K562 (cell line): ENCODE measurements around the gene RBM18. TPM values are rescaled to one million over a fixed set of nuclear protein-coding genes. Genes with fewer than 3 reads are reported as not detected.
A peak's percentile ranks its signal among the peaks of the same experiment; 100 is the strongest.

Source experiments
- ARHGAP35 ChIP-seq: fragments of 450-650 bp; IDR thresholded peaks from 2 replicates; pipeline ENCODE4 v1.6.1; 2018; ENCODE audit not compliant: partially characterized antibody
- ASH1L ChIP-seq: fragments of 450-650 bp; IDR thresholded peaks from 2 replicates; pipeline ENCODE4 v1.6.1; 2018; ENCODE audit warnings: borderline replicate concordance, mild to moderate bottlenecking, low read depth; ENCODE audit not compliant: partially characterized antibody
- ELF4 ChIP-seq: fragments of 450-650 bp; formaldehyde crosslinking; IDR thresholded peaks from 2 replicates; pipeline ENCODE4 v1.4.0; 2022; ENCODE audit warnings: missing genetic modification characterization
- GABPA ChIP-seq: fragments of 200-800 bp; sonication (Bioruptor generic); conservative IDR thresholded peaks from 2 replicates; pipeline ENCODE4 v1.6.1; 2016; ENCODE audit warnings: low read depth, missing genetic modification characterization, missing compliant biosample characterization
- HDAC2 ChIP-seq: fragments of 450-650 bp; IDR thresholded peaks from 2 replicates; pipeline ENCODE4 v1.6.1; 2016; ENCODE audit warnings: mild to moderate bottlenecking
- KAT8 ChIP-seq: fragments of 450-650 bp; IDR thresholded peaks from 2 replicates; pipeline ENCODE4 v1.6.1; 2016; ENCODE audit warnings: low read depth, mild to moderate bottlenecking
- MCM2 ChIP-seq: fragments of 450-650 bp; IDR thresholded peaks from 2 replicates; pipeline ENCODE4 v1.6.1; 2017; ENCODE audit warnings: low read depth, mild to moderate bottlenecking
- ZKSCAN8 ChIP-seq: fragments of 200-800 bp; sonication (Bioruptor generic); IDR thresholded peaks from 2 replicates; pipeline ENCODE4 v1.6.1; 2016; ENCODE audit warnings: missing genetic modification characterization, missing compliant biosample characterization
- polyA plus RNA-seq, 8 experiments: library from polyadenylated mRNA; depleted of rRNA in 4 of 8; stranded (reverse) in 5 of 8; unstranded in 3 of 8; fragments of >200 nt; fragmentation: Nextera tagmentation in 2 of 8; fragmentation: Illumina TruSeq in 1 of 8; extraction: Ambion mirVana in 2 of 8; extraction: Trizol in 1 of 8; gene quantifications; 2 replicates each; pipeline versions ENCODE4 v1.2.1 to v1.2.3, GENCODE V29; 2011 to 2014; ENCODE audit warnings: inconsistent platforms in 1 of 8, missing spikeins in 1 of 8
- total RNA-seq, 7 experiments: library from RNA; depleted of rRNA in 6 of 7; stranded (reverse); fragments of >200 nt in 6 of 7; fragmentation: Illumina TruSeq in 2 of 7; extraction: Trizol in 2 of 7; gene quantifications; 2 replicates each; pipeline versions ENCODE4 v1.2.1 to v1.2.3, GENCODE V29; 2011 to 2021; ENCODE audit warnings: low replicate concordance in 1 of 7
- TF ChIP-seq, protein P1 (sequence below): fragments of 250-450 bp; sonication (Bioruptor Pico); IDR thresholded peaks from 2 replicates; pipeline ENCODE4 v1.8.0; 2021; ENCODE audit warnings: moderate library complexity, mild to moderate bottlenecking, inconsistent platforms
- TF ChIP-seq, protein P2 (sequence below), 2 experiments: fragments of 450-650 bp; IDR thresholded peaks; 2 replicates each; pipeline ENCODE4 v1.6.1; 2016; ENCODE audit warnings: mild to moderate bottlenecking in 2 of 2, borderline replicate concordance in 1 of 2, low read depth in 1 of 2, moderate library complexity in 1 of 2
- TF ChIP-seq, protein P3 (sequence below): fragments of 250-450 bp; sonication (Bioruptor Pico); IDR thresholded peaks from 2 replicates; pipeline ENCODE4 v1.9.0; 2021; ENCODE audit warnings: mild to moderate bottlenecking
- TF ChIP-seq, protein P4 (sequence below), 2 experiments: fragments of 250-450 bp in 1 of 2; fragments of 450-650 bp in 1 of 2; sonication (Bioruptor Pico) in 1 of 2; IDR thresholded peaks; 2 replicates each; pipeline versions ENCODE4 v1.6.1 to v1.8.0; 2016 to 2021; ENCODE audit warnings: mild to moderate bottlenecking in 2 of 2, moderate library complexity in 2 of 2, missing compliant biosample characterization in 1 of 2, missing genetic modification characterization in 1 of 2
- TF ChIP-seq, protein P5 (sequence below): fragments of 450-650 bp; conservative IDR thresholded peaks from 2 replicates; pipeline ENCODE4 v1.6.1; 2016; ENCODE audit warnings: missing genetic modification characterization, low read depth, mild to moderate bottlenecking, control low read depth, missing compliant biosample characterization

RBM18 gene
- total and polyA plus RNA-seq, 9 of the 15 experiments (the other 6 are each of a cell fraction or from before 2014, with no cell fraction given), result 7.9 to 86.3 (median 34.0) TPM

DNA sequence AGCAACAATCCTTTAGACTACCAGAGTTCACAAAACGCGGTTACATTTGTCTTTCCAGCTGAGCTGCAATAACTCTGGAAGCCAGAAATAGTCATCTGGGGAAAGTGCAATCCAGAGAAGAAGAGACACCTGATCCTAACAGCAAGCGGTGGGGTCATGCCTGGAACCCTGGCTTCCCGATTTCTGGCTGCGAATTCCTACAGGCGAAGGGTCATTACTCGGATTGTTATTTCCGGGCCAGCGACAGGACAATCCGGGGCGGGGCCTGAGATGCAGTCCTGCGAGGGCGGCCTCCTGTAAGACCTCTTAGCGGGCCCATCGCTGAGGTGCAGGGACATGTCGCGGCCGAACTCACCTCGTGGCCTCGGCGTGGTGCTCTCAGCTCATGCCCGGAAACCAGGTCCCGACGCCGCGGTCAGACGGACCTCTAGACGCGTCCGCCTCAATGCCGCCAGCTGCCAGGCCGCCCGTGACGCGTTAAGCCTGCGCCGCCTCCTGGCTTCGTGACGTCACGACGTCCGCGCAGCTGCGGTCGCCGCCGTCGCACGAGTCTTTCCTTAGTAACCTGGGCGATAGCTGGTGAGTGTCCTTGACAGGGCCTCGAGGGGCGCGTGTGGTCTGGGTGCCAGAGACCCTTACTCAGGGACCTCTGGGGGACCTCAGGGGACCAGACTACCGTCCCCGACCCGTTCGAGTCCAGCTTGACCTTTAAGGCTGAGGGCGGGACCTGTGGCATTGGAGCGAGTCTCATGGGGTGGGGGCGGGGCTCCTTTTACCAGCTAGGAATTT lies at the start of gene RBM18, which contains the start of gene MRRF (continued):
- TF ChIP-seq, protein P1, sequence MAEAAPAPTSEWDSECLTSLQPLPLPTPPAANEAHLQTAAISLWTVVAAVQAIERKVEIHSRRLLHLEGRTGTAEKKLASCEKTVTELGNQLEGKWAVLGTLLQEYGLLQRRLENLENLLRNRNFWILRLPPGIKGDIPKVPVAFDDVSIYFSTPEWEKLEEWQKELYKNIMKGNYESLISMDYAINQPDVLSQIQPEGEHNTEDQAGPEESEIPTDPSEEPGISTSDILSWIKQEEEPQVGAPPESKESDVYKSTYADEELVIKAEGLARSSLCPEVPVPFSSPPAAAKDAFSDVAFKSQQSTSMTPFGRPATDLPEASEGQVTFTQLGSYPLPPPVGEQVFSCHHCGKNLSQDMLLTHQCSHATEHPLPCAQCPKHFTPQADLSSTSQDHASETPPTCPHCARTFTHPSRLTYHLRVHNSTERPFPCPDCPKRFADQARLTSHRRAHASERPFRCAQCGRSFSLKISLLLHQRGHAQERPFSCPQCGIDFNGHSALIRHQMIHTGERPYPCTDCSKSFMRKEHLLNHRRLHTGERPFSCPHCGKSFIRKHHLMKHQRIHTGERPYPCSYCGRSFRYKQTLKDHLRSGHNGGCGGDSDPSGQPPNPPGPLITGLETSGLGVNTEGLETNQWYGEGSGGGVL (CRISPR knock-in tag), result no peak
- peak; percentile 68 for TF ChIP-seq GABPA (tag)
- TF ChIP-seq ASH1L, result peak; percentile 36
- TF ChIP-seq, protein P2, sequence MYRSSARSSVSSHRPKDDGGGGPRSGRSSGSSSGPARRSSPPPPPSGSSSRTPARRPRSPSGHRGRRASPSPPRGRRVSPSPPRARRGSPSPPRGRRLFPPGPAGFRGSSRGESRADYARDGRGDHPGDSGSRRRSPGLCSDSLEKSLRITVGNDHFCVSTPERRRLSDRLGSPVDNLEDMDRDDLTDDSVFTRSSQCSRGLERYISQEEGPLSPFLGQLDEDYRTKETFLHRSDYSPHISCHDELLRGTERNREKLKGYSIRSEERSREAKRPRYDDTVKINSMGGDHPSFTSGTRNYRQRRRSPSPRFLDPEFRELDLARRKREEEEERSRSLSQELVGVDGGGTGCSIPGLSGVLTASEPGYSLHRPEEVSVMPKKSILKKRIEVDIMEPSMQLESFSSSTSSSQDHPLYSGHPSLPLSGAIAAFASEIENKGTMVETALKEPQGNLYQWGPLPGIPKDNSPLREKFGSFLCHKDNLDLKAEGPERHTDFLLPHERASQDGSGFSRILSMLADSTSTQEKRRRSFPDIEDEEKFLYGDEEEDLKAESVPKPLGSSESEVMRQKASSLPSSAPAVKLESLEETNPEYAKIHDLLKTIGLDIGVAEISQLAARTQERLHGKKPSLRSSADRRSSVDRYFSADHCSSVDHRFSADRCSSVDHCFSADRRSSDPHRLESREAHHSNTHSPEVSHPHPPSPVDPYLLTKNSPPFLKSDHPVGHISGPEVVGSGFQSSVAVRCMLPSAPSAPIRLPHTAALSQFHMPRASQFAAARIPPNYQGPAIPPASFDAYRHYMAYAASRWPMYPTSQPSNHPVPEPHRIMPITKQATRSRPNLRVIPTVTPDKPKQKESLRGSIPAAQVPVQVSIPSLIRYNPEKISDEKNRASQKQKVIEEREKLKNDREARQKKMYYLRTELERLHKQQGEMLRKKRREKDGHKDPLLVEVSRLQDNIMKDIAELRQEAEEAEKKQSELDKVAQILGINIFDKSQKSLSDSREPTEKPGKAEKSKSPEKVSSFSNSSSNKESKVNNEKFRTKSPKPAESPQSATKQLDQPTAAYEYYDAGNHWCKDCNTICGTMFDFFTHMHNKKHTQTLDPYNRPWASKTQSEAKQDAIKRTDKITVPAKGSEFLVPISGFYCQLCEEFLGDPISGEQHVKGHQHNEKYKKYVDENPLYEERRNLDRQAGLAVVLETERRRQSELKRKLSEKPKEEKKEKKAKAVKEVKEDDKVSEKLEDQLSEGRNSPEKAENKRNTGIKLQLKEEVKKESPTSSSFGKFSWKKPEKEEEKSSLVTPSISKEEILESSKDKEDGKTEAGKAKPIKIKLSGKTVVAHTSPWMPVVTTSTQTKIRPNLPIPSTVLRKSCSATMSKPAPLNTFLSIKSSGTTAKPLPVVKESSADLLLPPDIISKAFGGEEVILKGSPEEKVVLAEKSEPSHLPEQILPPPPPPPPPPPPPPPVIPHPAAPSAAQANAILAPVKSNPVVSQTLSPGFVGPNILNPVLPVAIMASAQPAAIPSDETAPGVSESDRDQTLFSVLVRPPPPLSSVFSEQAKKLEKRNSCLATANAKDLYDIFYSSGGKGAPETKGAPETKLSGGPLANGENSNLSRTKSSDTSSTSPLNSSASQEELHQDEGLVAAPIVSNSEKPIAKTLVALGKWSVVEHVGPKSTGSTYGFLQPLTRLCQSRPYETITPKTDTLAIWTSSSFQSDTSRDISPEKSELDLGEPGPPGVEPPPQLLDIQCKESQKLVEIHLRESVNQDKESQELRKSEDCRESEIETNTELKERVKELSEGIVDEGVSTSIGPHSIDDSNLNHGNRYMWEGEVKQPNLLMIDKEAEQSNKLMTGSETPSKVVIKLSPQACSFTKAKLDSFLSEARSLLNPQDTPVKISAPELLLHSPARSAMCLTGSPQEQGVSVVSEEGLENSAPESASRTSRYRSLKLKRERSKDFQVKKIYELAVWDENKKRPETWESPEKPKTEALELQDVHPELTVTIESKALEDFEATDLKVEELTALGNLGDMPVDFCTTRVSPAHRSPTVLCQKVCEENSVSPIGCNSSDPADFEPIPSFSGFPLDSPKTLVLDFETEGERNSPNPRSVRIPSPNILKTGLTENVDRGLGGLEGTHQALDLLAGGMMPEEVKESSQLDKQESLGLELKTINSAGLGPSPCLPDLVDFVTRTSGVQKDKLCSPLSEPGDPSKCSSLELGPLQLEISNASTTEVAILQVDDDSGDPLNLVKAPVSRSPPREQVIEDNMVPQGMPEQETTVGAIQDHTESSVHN (IDR thresholded peaks at IDR 0.05; ENCODE audit: borderline replicate concordance in 1 of 2, low read depth in 1 of 2), result no peak
- no peak for TF ChIP-seq ARHGAP35
- TF ChIP-seq, protein P3, sequence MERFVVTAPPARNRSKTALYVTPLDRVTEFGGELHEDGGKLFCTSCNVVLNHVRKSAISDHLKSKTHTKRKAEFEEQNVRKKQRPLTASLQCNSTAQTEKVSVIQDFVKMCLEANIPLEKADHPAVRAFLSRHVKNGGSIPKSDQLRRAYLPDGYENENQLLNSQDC (CRISPR knock-in tag), result no peak; the same call in 1 of the 2 replicates
- TF ChIP-seq HDAC2, result peak; percentile 65; the same call in 1 of the 2 replicates
- 0 out of 2 replicates have a peak, but pooled peaks have one; percentile 16 for TF ChIP-seq ELF4 (CRISPR knock-in tag)
- no peak for TF ChIP-seq ZKSCAN8 (CRISPR knock-in tag)
- no peak for TF ChIP-seq MCM2
- TF ChIP-seq, protein P4, sequence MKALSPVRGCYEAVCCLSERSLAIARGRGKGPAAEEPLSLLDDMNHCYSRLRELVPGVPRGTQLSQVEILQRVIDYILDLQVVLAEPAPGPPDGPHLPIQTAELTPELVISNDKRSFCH (CRISPR knock-in tag; IDR thresholded peaks at IDR 0.05), result no peak
- TF ChIP-seq, protein P4 (tag; IDR thresholded peaks at IDR 0.05), result peak; percentile 97
- no peak for TF ChIP-seq KAT8
- TF ChIP-seq, protein P5, sequence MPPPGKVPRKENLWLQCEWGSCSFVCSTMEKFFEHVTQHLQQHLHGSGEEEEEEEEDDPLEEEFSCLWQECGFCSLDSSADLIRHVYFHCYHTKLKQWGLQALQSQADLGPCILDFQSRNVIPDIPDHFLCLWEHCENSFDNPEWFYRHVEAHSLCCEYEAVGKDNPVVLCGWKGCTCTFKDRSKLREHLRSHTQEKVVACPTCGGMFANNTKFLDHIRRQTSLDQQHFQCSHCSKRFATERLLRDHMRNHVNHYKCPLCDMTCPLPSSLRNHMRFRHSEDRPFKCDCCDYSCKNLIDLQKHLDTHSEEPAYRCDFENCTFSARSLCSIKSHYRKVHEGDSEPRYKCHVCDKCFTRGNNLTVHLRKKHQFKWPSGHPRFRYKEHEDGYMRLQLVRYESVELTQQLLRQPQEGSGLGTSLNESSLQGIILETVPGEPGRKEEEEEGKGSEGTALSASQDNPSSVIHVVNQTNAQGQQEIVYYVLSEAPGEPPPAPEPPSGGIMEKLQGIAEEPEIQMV, result peak; percentile 93
